ENCODE results near the gene KBTBD13.
"Not testable (repeated sequence)": the region's sequence is repeated elsewhere in the genome, so short reads cannot be mapped to it uniquely, and the experiment has no call there.

The KBTBD13 gene

DNA sequence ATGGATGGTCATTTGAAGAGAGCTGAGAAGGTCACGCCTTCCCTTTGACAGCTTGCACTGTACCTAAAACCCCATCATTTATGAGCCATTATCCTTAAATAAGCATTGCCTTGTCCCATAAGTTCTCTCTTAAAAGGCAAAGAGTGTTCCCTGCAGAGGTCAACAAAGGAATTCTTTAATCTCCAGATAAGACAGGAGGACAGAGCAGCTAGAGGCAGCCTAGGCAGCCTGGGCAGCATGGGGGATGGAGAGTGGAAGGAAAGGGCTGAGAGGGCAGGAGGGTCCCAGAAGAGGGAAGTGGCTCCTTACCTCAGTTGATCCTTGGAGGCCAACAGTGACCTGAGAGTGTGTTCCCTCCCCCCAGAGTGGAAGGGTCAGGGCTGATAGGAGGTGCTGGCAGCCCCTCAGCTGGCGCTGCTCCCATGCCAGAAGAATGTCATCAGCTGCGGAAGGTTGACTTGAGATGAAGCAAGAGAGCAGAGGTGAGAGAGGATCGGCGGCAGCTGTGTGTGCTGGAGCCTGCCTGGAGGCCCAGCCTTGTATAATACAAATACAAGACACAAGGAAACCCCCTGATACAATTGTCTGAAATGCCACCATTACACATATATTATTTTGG is 12.8 kb downstream of the KBTBD13 start:
- no peak for DNase-seq (ENCODE audit: low spot score)

DNA sequence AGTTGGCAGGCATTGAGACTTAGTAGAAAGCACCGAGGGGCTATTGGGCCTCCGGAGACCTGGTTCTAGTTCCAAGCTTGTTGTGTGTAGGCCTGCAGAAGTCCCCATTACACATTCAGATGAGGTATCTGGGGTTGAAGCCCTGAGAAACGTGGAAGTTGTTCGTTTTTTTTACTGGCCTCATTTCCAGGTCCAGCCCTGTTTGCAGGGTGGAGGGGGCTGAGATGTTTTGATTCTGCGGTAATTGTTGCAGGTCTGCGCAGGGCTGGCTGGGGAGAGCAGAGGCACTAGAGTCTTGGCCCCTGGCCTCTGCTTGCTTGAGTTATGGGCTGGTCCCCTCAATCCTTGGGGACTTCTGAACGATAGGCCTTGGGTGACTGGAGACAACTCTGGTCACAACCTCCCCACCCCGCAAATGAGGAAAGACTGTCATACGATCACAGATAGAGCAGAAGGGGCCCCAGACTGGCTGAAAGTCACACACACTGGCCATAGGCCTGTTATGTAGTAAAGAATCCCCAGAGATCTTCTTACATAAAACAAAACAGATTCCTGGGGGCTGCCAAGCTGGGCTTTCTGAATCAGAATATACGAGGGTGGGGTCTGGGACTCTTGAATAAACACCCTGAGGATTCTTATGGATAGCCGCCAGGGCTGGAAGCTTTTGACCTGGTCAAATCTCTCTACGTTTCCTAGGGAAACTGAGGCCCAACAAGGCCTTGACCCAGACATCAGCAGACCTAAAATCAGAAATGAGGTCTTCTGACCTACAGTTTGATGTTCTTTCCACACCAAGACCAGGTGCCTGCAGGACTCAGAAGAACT is 15.6 kb downstream of the KBTBD13 start:
- DNase-seq (ENCODE audit: low spot score): no peak

DNA sequence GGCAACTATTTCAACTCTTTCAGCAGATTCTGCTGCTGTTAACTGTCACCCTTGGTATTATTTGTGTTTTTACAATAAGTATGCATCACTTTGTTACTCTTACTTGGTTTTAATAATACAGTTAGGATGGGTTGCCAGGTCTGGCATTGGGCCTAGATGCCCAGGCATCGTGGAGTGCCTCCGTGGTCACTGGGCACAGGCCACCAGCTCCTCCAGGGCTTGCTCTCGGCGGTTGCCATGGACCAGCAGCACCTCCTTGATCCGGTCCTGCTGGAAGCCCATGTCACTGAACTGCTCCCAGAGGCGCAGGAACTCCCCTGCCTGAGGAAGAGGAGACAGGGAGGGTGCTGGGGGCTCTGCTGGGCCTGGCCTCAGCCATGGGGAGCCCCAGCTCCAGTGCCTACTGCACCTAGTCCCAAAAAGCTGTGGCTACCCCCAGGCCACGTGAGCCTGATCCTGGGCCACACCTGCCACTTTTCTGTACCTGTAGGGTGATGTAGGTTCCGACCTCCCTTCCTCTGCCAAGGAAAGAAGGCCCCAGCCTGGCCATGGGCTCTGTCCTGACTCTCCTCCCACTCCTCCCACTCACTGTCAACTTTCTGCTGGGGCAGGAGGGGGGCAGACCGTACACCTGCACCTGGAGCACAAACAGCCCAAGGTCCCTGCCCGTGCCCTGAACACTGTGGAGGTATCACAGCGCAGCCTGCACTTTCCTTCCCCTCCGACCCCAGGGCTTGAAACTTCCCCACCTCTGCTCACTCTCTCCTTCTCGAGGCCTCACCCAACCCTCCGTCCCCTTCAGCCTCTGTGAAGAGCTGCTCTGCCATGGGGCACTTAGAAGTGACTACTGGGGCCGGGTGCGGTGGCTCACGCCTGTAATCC is 16.6 kb downstream of the KBTBD13 start:
- DNase-seq (ENCODE audit: low spot score): no peak

DNA sequence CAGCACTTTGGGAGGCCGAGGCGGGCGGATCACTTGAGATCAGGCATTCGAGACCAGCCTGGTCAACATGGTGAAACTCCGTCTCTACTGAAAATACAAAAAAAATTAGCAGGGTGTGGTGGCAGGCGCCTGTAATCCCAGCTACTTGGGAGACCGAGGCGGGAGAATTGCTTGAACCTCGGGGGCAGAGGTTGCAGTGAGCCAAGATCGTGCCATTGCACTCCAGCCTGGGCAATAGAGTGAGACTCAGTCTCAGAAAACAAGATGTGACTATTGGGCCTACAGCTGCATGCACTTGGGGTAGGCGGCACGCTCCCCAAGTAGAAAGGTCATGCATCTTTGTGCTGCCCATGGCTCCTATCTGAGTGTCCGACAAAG is 17.2 kb downstream of the KBTBD13 start:
- DNase-seq (ENCODE audit: low spot score): not testable (repeated sequence)

DNA sequence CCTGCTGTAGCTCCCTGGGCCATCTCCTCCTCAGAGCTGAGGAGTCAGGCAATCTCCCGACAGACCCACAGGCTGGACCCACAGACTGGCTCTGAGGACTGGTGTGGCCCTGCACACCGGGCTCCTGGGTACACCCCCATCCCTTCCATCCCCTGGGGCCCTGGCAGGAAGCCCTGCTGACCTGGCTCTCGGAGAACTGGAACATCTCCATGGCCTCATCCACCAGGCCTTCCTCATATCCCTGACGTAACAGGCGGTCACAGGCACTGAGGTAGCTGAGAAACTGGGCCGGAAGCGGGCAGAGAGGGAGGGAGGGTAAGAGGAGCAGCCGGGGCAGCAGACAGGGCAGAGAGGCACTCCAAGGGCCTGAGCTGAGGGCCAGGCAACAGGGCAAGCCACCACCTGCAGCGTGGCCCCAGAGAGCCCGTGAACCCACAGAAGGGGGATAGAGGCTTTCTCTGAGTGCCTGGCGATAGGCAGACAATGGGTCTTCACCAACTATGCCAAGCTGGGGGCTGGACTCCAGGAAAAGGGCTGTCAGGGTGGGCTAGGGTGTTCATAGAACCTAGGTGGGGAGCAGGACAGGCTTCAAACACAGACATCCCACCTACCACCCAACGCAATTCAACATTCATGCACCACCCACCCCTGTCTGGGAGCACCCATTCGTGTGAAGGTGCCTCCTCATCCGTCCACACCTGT is 17.9 kb downstream of the KBTBD13 start:
- DNase-seq (ENCODE audit: low spot score): no peak

DNA sequence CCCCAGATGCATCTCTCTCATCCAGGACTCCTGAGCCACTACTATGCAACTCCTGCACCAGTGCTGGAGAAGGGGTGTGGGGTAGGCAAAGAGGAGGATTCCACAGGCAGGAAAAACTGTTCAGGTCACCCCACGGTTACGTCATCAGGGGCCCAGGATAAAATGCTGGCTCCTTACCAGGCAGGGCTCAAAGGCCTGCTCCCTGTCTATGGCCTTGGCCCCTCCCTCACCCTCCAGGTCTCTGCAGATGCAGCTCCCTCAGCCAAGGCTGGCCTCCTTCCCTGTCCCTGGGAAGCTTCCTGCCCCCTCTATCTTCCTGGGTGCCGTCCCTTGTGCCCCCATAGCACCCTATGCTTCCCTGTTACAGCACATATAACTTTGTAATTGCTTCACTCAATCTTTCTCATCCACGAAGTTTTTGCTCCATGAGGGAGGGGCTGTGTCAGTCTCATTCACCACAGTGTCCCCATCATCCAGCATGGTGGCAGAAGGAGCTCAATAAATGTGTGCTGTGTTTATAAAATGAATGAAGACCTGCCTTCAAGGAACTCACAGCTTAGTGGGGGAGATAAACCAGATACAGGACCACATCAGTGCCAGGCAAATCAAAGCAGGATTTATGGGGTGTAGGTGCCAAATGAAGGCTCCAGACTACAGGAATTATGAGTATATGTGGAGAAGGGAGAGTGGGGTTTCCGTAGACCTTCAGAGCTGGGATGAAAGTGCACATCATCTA is 18.6 kb downstream of the KBTBD13 start:
- no peak for DNase-seq (ENCODE audit: low spot score)

DNA sequence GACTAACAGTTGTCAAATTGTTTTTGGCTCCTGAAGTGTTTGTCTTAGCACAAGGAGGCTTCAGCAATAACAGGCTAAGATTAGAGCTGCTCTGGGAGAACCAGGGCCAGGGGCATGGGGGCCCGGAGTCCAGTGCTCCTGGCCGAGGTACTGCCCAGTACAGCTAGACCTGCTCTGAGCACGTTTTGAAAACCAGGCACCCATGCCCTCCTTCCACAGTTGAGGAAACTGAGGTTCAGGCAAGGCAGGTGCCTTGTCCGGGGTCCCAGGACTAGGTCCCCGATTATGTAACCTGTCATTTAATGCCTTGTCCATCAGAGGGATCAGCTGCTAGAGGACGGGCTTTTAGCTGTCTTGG is 19.2 kb downstream of the KBTBD13 start:
- DNase-seq (ENCODE audit: low spot score): no peak

DNA sequence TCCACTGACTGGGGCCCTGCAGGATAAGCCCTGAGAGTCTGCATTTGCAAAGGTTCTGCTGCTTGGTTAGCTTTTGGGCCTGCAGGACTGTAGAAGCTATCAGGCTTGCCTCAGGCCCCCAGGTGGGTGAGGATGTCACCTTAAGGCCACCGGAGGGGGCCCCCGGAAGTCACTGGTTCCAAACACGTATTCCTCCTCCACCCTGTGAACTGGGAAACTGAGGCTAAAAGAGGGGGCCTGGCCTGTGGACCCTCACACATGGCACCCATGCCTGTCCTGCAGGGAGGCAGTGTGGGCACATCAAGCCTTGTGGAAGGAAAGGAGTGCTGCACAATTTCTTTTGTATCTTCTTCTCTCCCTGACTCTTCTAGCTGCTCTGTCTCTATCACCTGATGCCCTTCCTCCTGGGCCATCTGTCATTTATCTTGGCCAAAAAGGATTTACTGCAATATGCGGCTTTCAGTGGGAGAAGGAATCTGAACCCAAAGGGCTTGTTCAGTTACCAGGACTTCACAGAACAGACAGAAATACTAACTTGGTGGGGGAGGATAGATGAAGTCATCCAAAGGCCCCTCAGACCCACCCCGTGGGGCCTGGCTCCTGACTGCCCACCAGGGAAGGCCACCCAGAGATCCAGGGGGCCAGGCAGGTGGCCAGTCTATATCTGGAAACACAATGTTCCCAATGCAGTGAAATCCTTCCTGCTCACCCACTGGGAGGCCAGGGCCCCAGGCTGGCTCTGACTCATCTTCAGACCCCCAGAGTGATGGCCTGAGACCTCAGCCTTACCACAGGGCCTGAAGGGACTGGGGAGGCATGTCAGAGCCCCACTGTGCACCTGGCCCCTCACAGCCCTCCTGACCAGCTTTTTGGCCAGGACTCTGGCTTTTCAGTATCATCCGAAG is 20.2 kb downstream of the KBTBD13 start:
- DNase-seq (ENCODE audit: low spot score): no peak

DNA sequence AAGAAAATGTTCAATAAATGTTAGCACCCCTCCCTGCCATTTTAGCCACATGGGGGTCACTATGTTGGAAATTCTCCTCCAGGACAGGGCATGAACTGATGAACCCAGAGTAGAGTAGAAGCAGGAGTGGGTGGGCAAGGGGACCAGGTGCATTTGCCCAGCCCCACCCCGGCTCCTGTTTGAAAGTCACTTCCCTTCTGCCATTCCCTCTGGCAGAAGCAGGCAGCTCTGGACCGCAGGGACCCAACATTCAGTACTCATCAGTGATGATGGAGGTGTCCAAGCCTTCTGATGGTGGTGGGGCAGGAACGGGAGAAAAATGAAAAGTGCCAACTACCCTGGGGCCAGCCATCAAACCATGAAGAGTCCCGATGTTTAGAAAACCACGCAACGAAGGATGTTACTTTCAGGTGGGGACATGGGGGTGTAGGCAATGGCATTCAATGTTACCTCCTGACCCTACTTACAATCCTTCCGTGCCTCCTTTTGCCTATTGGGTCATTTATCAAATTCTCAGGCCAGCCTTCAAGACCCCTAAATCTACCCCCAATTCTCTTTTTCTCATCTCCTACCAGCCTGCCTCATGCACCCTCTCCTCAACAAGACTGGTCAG is 21.2 kb downstream of the KBTBD13 start:
- no peak for DNase-seq (ENCODE audit: low spot score)

DNA sequence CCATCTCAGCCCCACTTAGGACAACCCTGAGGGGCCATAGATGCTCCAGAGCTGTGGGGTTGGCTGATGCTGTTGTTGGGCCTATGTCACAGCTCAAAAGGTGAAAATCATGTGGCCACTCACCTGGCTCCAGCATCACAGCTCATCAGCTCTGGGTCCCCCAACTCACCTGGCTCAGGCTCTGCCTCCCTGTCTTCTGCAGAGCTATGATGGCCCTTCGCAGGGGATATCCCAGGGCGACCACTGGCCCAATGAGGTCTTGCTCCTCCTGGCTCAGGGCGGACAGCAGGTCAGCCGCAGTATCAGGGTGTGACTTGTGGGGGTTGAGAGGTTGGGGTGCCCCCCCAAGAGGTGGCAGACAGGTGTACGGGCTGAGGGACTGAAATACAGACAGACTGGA is 22.8 kb downstream of the KBTBD13 start:
- DNase-seq (ENCODE audit: low spot score): no peak

DNA sequence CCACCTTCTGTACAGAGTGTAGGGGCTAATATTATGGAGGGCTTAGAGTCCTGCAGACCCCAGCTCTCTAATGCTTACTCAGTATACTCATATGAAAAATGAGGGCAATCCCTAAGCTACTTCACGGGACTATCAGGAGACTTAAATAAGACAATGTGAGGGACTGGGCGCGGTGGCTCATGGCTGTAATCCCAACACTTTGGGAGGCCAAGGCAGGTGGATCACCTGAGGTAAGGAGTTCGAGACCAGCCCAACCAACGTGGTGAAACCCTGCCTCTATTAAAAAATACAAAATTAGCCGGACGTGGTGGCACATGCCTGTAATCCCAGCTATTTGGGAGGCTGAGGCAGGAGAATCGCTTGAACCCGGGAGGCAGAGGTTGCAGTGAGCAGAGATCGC is 23.3 kb downstream of the KBTBD13 start:
- DNase-seq (ENCODE audit: low spot score): not testable (repeated sequence)

DNA sequence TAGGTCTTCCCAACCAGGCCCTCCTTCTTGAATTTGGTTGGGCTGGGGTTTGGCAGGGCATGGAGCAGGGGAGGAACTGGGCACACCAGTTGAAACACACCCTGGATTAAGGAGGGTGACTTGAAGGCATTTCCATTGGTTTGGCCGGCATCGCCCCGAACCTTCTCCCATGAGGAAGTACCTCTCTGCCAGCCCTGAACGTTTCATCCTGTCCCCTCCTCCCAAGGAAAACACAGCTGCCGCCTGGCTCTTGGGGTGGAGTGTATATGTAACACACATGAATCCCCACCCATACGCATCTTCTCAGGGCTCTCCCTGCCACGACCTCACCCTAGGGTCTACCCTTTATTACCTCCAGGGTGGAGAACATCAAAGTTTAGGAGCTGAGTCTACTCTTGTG is 23.9 kb downstream of the KBTBD13 start:
- no peak for DNase-seq (ENCODE audit: low spot score)

DNA sequence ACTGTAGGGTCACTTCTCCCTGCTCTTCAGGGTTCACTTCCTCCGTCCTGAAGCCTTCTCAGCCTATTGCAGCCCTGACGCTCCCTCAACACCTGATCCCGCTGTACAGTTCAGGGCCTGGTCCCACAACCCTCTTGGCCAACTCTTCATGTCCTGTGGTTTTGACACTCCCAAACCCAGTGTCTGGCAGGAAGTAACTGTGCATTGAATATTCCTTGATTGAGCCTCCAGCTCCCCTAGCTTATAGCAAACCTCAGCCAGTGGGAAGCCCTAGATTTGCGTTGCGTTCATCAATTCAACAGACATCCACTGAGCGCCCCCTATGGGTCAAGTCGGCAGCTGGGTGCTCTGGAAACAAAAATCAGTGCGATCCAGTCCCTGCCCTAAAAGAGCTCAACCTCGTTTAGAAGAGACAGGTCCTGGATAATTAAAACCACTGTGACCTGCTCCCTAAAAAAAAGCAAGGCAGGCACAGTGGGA is 24.9 kb downstream of the KBTBD13 start:
- peak; percentile 55 for DNase-seq (ENCODE audit: low spot score)

DNA sequence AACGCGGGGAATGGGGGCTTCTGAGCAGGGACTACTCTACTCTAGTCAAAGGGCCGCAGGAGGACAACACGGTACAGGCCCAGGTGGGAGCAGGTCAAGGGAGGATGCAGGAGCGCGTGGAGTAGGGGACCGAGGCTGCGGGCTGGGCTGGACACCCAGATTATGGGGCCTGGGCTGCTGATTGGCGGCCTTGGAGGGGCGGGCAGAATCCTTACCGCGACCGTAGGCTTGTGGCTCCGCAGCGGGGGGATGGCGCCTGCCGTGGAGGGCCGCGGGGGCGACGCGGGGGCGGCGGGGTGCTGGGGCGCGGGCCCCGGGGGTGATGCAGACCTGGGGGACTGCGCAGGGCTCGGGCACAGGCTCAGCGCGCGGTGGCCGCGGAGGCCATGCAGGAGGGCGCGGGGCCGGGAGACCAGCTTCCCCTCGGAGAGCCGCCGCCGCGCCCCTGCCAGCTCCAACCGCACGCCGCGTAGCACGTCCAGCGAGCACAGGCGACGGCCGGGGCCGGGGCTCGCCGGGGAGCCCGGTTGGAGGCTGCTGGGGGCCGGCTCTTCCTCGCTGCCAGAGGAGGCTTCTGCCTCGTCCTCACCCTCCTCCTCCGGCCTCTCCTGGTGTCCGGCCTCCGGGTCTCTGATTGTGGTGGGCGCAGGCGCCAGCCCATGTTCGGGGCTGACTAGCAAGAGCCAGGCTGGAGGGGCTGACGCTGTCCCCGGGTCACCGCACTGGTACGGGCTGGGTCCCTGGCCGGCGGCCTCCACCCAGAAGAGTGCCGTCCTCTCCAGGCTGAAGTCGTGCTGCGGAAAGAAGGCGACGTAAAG is 25.6 kb downstream of the KBTBD13 start:
- DNase-seq (ENCODE audit: low spot score): no peak

DNA sequence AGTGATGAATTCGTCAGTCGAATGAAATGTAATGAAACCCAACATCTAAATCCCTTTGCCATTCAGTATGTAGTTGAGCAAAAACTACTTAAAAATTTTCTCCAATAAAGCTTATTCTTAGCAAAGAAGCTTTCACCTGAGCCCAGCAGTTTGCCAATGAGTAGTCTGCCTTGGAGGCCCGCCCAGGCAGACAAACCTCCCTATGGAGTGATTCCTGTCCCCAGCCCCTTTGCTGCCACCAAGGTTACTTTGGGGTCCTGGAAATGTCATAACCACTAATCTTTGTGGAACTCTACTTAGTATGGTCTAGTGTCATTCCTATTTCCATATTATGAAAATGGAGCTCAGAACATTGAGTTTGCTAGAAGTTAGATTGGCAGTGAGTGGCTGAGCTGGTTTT is 26.4 kb downstream of the KBTBD13 start:
- DNase-seq (ENCODE audit: low spot score): no peak

DNA sequence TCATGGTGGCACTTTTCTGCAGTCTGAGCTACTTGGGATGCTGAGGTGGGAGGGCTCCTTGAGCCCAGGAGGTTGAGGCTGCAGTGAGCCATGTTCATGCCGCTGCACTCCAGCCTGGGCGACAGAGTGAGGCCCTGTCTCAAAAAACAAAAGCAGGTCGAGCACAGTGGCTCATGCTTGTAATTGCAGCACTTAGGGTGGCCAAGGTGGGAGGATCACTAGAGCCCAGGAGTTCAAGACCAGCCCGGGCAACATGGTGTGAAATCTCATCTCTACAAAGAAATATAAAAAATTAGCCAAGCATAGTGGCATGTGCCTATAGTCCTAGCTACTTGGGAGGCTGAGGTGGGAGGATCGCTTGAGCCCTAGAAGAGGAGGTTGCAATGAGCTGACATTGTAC is 28.5 kb downstream of the KBTBD13 start:
- no peak for DNase-seq (ENCODE audit: low spot score)

DNA sequence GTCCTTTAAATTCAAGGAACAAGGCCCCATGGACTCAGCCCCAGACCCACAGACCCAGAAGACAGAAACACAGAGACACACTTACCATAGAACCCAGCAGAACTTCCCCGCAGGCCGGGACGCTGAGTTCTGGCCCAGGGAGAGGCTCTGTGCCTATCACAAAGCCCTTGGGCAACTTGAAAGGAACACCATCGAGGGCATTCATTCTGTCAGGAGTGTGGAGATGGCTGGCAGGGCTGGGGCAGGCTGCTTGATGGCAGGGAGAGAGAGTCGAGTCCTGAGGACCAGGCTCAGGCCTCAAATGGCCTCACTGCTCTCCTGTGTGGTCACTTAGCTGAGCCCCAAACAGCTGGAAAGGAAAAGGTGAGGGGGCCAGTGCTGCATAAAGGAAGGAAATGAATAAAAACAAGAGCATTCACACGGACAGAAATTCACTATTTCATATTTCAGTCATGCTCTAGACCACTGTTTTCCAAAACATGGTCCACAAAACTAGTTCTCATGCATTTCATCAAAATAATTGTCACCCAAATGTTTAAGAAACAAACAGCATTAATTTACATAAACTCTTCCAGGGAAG is 29.6 kb downstream of the KBTBD13 start:
- no peak for DNase-seq (ENCODE audit: low spot score)

DNA sequence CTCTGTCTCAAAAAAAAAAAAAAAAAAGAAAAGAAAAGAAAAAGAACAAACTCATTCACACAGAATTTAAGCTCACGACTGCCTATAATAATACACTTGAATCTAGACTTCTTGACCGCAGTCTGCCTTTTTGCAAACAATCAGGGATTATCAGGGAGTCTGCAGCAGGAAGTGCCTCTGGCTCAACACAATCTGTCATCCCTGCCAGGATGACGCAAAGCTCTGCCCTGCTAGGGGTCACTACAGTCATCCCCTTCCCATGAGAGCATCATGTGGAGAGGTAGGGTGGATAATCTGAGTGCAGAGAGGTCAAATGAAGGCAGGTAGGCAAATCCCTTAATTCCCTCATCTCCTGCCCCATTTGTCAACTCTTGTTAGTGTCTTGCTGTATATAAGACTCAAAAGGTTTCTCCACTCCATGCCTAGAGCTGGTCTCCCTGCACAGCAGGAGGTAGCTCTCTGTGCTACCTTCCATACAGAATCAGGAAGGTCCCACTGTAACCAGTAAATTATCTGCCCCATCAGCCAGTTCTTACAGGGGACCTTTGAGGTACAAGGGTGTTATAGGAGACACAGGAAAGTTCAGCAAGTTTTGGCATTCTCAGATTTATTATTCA is 34.2 kb downstream of the KBTBD13 start:
- no peak for DNase-seq (ENCODE audit: low spot score)
